ENCODE results near the gene AP3S2.

Gene AP3S2

GRCh38 chr15:89814112-89814742 is 79.6 kb downstream of the AP3S2 start:
- DNase-seq (ENCODE audit: low spot score): no peak

- no peak for DNase-seq (ENCODE audit: low spot score)
Observed at GRCh38 chr15:89813381-89814111, 80.2 kb downstream of the AP3S2 start.

- DNase-seq (ENCODE audit: low spot score): no peak
Observed at GRCh38 chr15:89812847-89813320, 80.9 kb downstream of the AP3S2 start.

DNA sequence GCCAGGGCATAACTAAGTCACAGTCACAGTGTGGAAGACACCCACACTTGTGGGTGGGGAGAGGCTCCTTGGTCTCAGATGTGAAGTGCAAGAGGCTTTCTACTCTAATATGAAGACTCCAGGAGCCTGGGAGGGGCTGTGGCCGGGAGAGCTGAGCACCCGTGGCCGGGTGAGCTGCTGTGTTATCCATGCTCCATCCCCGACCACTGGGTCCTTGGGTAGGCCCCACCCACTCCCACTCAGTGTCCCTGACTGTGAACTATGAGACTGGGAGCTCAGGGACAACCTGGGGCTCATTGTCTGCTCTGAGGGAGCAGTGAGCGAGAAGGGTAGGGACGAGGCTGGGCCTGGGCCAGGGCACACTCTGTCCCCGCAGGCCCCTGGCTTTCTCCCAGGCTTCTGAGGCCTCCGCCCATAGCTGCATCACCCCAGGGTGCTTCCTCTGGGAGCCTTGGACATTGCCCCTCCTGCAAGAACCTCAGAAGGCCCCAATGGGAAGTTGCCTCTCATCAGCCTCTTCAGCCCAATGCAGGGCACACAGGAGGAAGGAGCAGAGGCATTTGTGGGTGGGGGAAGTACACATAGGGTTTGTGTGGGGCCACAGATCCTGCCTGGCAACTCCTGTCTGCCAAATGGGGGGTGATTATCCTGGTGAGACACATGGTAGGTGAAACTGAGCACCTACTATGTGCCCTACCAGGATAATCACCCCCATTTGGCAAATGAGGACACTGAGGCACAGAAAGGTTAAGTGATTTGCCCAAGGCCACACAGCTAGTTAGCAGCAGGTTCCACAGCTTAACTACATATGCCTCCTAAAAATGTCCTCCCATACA is 81.6 kb downstream of the AP3S2 start:
- no peak for DNase-seq (ENCODE audit: low spot score)

DNA sequence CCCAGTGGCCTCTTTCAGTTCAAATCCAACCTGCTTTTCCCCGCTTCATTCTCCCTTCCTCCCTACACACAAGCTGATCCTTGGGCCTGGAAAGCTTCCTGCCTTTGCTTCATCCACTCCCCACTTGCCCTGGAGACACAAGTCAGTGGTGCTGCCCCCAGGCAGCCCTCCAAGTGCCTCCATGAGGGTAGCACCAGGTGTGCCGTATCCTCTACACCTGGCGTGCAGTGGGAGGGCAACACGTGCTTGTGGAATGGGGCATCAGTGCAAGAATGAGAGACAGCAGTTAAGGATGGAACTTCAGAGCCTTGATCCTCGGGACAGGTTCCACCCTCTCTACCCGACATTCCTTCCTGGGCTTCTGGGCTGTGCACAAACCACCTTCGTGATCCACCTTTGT is 83.0 kb downstream of the AP3S2 start:
- DNase-seq (ENCODE audit: low spot score): no peak

GRCh38 chr15:89809787-89810148 is 84.0 kb downstream of the AP3S2 start:
- no peak for DNase-seq (ENCODE audit: low spot score)

GRCh38 chr15:89809093-89809786 is 84.6 kb downstream of the AP3S2 start:
- DNase-seq (ENCODE audit: low spot score): no peak

DNA sequence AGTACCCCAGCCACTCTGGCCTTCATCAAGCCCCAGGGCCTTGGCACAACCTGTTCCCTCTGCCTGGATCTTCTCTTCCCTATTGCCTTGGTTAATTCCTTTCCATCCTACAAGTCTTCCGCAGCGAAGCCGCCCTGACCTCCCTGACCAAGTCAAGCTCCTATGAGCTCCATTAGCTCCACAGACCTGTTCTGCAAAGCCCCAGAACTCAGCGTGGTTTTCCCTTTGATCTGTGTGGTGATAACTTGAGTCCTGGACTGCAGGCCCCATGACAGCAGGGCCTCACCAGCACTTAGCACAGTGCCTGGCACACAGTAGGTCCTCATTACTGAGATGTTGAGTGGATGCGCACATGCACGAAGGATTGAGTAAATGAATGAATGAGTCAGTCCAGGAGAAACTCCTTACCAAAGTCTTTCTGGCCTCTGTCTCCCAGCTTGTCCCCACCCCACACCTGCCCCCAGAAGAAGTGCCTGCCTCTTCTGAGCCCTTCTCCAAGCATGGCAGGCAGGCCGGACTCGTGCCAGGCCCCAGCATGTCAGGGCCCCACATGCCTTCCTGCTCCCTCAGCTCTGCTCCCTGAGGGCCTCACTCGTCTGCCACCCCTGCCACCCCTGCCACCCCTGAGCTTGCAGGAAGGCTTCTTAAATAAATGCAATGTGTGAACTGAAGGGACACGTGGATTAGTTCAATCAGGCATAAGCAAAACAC is 85.5 kb downstream of the AP3S2 start:
- no peak for DNase-seq (ENCODE audit: low spot score)

- no peak for DNase-seq (ENCODE audit: low spot score)
Observed at GRCh38 chr15:89807689-89808088, 86.1 kb downstream of the AP3S2 start.

DNA sequence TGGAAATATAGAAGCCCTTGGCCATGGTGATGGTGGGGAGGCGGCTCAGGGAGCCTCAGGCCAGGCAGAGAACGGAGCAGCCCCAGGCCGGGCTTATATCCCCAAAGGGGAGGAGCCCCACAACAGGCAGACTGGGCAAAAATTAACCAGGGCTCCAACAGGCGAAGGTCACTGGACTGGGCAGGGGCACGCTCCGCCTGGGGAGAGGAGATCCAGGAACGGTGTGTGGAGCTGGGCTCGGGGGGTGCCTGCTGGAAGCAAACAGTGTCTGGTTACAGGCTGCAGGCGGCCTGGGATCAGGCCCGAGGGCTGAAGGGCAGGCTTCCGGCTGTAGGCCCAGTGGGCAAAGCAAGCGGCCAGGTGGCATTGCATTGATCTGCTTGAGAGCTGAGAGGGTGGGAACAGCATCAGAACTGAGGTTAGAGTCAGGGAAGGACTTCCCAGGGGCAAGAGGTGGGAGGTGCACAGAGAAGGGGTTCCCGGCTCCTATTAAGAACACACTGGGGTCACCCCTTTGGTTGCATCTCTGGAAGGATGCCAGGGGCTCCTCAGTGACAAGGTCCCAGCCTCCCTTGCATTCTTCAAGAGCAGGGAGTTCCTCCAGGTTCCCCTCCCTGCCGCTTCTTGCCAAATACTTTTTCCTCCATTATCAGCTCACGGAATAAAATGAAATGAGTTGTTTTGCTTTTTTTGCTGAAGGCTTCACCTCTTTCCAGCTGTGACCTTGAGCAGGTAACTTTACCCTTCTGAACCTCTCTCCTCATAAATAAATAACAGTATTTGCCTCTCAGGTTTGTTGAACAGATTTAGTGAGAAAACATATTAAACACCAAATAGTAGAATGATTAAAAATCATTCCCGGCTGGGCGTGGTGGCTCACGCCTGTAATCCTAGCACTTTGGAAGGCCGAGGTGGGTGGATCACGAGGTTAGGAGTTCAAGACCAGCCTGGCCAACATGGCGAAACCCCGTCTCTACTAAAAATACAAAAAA is 86.9 kb downstream of the AP3S2 start:
- DNase-seq (ENCODE audit: low spot score): no peak

DNA sequence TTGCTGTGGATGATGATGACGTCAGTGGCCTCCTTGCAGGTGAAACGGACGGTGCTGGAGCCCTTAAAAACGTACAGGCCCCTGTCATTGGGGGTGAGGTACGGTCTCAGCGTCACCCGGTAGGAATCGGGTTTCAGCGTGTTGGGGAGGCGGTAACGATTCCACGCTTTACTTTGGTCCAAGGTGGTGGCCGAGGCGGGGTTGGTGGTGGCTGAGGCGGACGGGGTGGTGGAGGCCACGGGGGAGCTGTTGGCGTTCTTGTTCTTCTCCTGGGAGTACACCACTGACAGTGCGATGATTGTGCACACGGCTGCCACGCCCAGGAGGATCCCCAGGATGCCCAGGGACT is 87.6 kb downstream of the AP3S2 start:
- no peak for DNase-seq (ENCODE audit: low spot score)

DNA sequence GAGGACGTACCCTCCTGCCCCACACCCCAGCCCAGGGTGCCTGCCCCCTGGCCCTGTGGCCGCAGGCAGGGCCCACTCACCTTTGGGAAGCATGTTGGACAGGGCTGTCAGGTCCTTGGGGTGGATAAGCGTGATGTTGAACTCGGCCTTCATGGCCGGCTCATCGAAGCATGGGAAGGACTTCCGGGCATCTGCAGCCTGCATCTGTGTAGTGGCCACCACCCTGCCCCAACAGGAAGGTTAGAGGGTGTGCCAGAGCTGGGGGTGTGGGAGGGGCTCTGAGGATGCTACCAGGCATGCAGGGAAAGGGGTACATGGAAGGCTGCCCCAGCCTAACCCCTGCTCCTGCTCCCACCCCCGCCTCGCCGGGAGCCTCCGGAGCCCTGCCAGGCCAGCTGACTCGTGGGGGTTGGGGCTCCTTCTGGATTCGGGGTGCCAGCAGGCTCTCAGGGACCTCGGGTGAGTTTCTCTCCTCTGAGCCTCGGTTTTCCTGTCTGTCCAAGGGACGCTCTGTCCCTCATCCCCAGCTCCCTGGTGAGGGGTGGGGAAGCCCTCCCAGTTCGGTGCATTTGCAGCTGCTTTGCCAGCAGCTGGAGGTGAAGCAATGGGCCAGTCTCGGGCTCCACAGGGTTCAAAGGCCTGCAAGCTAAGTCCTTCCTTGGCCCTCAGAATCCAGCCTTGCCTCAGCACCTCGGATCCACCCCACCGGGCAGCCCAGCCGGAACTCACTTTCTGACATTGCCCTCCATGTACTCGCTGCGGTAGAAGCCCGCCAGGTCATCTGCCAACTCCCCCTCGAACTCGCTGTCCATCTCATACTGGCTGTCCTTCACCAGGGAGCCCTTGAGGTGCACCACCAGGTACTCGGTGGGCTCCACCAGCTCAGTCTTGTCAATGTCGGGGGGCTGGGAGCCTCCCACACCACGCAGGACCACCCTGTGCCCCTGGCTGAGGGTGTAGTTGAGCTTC is 88.3 kb downstream of the AP3S2 start:
- no peak for DNase-seq (ENCODE audit: low spot score)

GRCh38 chr15:89803941-89804800 is 89.6 kb downstream of the AP3S2 start:
- no peak for DNase-seq (ENCODE audit: low spot score)

DNA sequence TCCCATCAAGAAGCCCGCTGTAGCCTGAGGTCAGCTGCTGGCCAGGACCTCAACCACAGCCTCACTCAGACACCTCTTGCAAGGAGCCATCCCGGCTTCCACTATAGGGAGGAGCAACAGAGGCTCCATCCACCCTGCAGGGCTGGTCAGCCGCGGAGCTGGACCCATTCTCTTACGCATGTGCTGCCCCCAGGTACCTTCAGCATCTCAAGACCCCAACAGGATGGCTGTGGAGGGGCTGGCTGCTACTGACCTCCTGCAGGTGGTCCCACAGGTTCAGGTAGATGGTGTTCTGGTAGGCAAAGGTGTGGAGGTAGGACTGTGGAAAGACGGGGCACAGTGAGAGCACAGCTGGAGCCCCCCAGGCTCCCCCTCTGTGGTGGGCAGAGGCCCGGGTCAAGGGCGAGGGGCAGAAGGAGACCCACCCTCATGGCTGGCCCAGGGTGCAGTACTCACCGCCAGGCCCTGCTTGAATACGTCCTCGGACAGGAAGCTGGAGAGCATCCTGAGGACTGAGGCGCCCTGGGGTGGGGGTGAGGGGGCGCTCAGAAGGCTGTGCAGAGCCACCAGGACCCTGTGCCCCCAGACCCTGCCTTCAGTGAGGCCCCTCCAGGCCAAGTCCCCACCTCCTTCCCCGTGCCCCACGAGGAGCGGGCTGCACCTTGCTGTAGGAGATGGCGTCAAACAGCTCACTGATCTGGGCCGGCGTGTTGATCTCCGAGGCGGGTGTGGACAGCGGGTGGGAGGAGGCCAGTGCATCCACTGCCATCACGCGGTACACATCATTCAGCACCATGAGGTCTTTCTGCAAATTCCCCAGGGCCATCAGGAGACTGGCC is 90.6 kb downstream of the AP3S2 start:
- DNase-seq (ENCODE audit: low spot score): no peak

DNA sequence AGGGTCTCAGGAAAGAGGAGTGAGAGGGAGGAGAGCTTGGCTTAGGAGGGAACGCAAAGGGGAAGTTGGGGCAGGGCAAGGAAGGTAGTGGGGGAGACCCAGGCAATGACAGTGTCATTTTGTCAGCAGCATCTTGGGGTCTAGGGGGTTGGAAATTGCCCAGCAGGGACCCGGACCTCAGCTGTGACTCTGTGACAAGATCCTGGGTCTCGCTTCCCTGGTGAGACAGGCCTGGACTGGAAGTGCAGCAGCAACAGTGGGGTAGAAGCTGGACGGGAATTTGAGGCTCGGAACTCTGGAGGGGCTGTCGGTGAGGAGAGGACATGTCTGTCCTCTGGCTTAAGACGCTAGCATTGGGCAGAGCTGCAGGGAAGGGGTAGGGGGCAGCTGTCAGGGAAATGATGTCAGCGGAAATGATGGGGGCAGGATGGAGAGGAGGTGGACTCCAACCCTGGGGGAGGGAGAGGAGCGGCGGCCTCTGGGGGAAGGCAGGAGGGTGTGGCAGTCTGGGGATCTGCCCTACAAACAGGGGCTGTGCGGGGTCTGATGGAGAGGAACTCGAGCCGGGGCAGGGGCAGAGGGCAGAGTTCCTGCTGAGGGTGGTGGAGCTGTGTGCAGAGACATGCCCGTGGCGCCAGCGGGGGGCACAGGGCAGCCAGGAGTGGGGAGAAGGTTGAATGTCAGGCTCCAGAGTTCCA is 91.4 kb downstream of the AP3S2 start:
- DNase-seq (ENCODE audit: low spot score): no peak

- no peak for DNase-seq (ENCODE audit: low spot score)
Observed at GRCh38 chr15:89801471-89802195, 92.2 kb downstream of the AP3S2 start.
